Measurements from ENCODE around the gene PAH. TPM values are rescaled to one million over a fixed set of nuclear protein-coding genes. Genes with fewer than 3 reads are reported as not detected.

PAH gene
- total RNA-seq, 1 experiment from 2014 or later, result 0.42 TPM

DNA sequence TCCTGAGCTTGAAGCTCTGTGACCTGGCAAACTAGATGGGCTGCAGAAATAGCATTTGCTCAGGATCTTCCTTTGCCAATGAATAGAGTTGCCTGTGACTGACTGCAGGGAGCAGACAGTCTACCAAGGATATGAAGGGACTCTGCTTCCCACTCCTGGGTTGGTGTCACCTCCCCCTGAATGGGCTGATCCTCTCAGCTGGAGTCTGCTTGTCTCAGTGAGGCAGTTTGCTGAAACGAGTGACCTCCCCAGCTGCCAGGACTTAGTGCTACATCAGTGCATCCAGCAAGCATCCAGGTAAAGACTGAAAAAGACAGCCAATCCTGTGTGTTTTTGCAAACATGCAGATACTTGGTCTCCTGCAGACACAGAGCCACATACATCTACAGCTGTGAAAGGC lies 28.5 kb downstream of the PAH start:
- Histone ChIP-seq H3K4me3 (ENCODE audit: insufficient read depth, low read depth, low read length) (no peak overlapping the region), H3K27me3 (ENCODE audit: control insufficient read depth, insufficient read depth, low read length) (no peaks in the 10 kb centered on the region), H3K36me3 (replicated peaks; ENCODE audit: control insufficient read depth, insufficient read depth, low read length) (no peaks in the 10 kb centered on the region)
- DNase-seq, result peak; percentile 37

DNA sequence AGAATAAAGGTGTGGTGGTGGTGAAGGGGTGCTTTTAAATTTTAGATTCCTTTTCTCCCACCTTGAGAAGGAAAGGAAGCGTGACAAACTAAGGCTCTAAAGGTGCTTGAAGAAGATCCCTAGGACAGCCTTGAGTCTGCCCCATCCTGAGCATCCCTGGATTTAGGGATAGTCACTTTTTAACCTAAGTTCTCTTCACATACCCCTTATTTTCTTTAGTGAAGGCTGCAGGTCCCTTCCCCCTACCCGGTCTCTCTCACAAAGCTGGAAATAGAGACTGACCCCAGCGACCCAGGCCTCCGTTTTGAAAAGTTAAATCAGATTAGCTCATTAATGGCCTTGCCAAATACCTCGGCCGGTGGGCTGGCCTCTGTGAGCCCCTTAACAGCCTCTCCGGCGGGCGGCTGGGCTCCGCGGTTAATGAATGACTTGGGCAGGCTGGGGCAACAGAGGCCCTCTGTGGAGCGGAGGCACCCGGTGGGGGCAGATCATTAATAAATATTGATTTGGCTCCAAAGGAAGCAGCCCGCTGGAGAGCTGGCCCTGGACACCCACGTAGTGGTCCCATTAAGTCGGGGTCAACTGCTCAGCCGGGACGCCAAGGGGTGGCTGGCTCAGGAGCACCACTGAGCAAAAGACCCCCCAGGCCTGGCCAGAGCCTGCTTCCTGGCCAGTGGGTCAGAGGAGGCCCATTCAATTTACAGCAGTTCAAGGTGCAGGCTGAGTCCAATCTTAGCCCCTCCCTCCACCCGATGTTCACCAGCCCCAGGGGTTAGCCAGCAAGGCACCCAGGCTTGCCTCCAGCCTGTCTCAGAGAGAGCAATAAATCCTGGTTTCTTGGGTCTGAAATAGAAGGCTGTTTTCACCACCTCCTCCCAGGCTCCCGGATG lies 31.8 kb downstream of the PAH start:
- no peaks in the 10 kb centered on the region for H3K27me3 ChIP-seq (ENCODE audit: control insufficient read depth, insufficient read depth, low read length)
- DNase-seq, result no peak
- H3K4me3 ChIP-seq (ENCODE audit: insufficient read depth, low read depth, low read length), result no peak overlapping the region
- H3K36me3 ChIP-seq (replicated peaks; ENCODE audit: control insufficient read depth, insufficient read depth, low read length), result no peaks in the 10 kb centered on the region

DNA sequence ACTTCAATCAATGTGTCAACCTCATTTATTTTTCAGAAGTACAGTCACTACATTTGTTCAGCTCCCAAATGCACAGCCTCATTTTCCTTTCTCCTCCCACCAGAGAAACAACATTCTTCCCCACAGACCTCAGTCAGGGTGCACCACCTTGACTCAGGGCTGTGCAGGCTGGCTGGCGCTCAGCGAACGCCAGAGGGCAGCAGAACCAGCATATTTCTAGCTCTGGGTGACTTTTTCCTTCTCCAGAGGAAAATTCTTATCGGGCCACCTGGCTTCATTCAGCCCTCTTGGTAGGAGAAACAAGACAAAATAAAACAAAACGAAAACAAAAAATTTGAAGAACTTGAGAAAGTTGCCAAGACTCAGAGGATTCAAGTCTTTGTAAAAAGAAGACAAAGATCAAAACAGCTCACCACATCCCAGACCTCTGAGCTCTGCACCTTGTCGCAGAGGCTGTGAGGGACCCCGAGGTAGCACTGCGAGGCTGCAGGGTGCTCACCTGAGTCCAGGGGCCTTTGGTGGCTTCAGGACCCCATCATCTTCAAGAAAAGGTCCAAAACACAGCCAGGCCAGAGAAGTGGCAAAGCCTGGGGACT lies 33.7 kb downstream of the PAH start:
- peak; percentile 70 for DNase-seq
- Histone ChIP-seq H3K36me3 (replicated peaks; ENCODE audit: control insufficient read depth, insufficient read depth, low read length) (no peaks in the 10 kb centered on the region), H3K27me3 (ENCODE audit: control insufficient read depth, insufficient read depth, low read length) (no peaks in the 10 kb centered on the region), H3K4me3 (ENCODE audit: insufficient read depth, low read depth, low read length) (no peak overlapping the region)

DNA sequence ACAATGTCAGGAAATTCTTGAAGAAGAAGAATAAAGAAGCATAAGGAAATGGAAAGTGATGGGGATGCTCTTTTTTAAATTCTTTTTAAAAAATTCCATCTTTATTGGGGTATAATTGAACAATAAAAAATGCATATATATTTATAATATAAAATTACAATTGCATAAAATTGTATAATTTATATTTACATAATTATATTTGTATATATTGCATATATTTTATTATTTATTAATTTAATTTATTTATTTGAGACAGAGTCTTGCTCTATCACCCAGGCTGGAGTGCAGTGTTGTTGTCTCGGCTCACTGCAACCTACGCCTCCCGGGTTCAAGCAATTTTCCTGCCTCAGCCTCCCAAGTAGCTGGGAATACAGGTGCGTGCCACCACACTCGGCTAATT lies 36.3 kb downstream of the PAH start:
- Histone ChIP-seq H3K27me3 (ENCODE audit: control insufficient read depth, insufficient read depth, low read length) (no peaks in the 10 kb centered on the region), H3K36me3 (replicated peaks; ENCODE audit: control insufficient read depth, insufficient read depth, low read length) (no peaks in the 10 kb centered on the region), H3K4me3 (ENCODE audit: insufficient read depth, low read depth, low read length) (no peak overlapping the region)
- no peak for DNase-seq

DNA sequence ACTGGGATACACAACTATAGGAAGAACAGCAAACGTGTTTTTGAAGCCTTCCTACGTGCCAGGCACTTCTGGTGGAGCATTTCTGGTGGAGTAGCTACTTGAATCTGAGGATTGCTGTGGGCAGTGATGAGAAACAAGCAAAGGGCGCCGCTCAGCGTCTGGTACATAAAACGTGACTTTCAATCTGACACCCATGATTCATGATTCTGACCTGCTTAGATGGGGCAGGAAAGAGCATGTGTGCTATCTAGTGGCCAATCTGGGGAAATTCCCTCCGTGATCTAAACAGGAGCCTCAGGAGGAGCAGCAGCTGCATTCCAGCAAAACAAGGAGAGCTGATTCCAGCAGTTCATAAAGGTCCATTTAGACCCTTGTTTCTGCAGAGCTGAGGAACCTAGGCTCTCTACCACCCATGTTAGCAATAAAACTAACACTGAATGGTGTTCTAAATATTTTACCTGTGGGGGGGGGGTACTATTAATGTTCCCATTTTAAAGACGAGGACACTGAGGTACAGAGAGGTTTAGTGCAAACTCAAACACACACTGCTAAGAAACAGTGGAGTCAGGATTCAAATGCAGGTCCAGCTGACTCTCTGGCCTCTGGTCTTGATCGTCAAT lies 37.8 kb downstream of the PAH start:
- no peak overlapping the region for H3K4me3 ChIP-seq (ENCODE audit: insufficient read depth, low read depth, low read length)

DNA sequence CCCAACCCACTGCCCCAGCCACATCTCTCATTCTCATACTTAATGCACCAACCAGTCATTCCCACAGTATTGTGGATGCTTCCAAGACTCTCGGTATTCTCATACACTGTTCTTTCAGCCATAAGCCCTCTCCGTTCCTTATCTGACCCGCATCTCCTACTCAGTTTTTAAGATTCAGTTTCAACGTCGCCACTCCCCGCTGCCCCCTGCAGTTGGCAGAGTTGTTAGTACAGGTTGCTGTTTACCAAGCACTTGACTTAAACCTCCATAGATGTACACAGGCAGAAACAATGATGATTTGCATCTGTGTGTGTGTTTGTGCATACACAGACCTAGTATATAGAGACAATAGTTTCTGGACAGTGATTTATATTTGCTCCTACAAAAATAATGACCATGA lies 40.2 kb downstream of the PAH start:
- no peaks in the 10 kb centered on the region for H3K36me3 ChIP-seq (replicated peaks; ENCODE audit: control insufficient read depth, insufficient read depth, low read length)
- DNase-seq, result peak; percentile 31
- no peaks in the 10 kb centered on the region for H3K27me3 ChIP-seq (ENCODE audit: control insufficient read depth, insufficient read depth, low read length)
- H3K4me3 ChIP-seq (ENCODE audit: insufficient read depth, low read depth, low read length), result no peak overlapping the region

More for the DNA sequence above, 37.8 kb downstream of the PAH start:
- peak; percentile 69 for DNase-seq
- Histone ChIP-seq H3K36me3 (replicated peaks; ENCODE audit: control insufficient read depth, insufficient read depth, low read length) (no peaks in the 10 kb centered on the region), H3K27me3 (ENCODE audit: control insufficient read depth, insufficient read depth, low read length) (no peaks in the 10 kb centered on the region)

DNA sequence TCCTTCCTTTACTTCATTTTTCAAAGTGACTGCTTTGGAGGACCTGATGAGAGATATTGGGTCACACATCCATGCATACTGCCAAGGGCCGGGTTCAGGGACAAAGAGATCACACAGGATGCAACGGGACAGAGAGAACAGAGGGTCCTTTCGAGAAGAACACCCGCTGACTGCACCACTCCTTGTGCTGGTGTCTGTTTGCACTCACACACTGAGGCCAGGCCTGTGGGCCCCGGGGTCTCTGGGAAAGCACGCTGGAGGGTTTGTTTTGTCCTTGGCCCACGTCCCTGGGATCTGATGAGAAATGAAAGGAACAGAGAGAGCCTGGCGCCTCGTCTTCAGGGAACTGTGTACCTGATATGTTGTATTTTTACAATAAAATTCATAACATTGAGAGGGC lies 42.2 kb downstream of the PAH start:
- no peaks in the 10 kb centered on the region for H3K36me3 ChIP-seq (replicated peaks; ENCODE audit: control insufficient read depth, insufficient read depth, low read length)

DNA sequence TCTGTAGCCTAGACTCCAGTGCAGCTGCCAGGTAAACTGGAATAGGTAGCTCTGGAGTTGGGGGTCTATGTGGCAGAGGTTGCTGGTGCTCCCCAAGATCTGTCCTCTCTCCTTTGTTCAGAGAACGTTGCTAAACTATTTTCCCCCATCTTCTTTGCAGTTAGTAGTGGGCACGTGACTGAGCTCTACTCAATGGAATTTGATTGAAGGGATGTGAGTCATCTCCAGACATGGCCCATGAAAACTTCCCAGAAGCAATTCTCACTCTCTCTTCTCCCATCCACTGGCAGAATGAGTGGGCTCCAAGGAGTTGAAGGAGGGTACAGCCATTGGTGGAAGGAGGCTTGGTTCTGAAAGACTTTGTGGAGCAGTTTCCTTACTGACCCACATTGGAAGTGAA lies 44.0 kb downstream of the PAH start:
- Histone ChIP-seq H3K4me3 (ENCODE audit: insufficient read depth, low read depth, low read length) (no peak overlapping the region), H3K36me3 (replicated peaks; ENCODE audit: control insufficient read depth, insufficient read depth, low read length) (no peaks in the 10 kb centered on the region), H3K27me3 (ENCODE audit: control insufficient read depth, insufficient read depth, low read length) (no peaks in the 10 kb centered on the region)
- no peak for DNase-seq

More for the DNA sequence above, 42.2 kb downstream of the PAH start:
- Histone ChIP-seq H3K27me3 (ENCODE audit: control insufficient read depth, insufficient read depth, low read length) (no peaks in the 10 kb centered on the region), H3K4me3 (ENCODE audit: insufficient read depth, low read depth, low read length) (no peak overlapping the region)
- DNase-seq, result no peak

DNA sequence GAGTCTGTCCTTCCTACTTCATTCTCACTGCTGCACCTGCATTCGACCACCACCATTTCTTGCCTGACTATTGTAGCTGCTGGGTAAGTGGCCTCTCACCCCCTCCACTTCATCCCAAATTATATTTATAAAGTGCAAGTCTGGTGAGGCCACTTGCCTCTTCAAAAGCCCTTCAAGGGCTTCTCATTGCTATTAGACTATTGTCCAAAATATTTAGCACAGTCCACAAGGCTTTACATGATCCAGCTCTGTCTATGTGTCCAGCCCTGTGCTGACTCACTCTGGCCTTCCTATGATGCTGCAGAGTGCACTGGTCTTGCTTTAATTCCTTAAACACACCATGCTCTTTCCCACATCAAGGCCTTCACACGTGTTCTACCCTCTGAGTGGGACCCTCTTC lies 46.0 kb downstream of the PAH start:
- Histone ChIP-seq H3K4me3 (ENCODE audit: insufficient read depth, low read depth, low read length) (no peak overlapping the region), H3K36me3 (replicated peaks; ENCODE audit: control insufficient read depth, insufficient read depth, low read length) (no peaks in the 10 kb centered on the region), H3K27me3 (ENCODE audit: control insufficient read depth, insufficient read depth, low read length) (no peaks in the 10 kb centered on the region)
- no peak for DNase-seq

DNA sequence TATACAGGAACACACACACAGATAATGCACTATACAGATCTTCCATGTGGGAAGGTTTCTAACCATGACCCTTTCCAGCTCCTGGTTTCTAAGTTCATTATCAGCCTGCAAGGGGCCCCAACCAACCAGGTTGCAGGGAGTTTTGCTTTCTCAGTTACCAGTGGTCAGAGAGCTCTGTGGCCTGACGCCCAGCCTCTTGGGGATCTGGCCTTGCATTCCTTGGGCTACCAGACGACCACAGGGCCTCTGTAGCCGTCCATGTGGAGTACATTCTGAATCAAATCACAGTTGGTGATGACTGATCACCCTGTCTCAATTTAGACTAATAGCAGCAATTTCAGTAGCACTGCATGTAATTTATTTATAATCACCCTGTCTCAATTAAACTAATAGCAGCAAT lies 47.5 kb downstream of the PAH start:
- Histone ChIP-seq H3K27me3 (ENCODE audit: control insufficient read depth, insufficient read depth, low read length) (no peaks in the 10 kb centered on the region), H3K36me3 (replicated peaks; ENCODE audit: control insufficient read depth, insufficient read depth, low read length) (no peaks in the 10 kb centered on the region), H3K4me3 (ENCODE audit: insufficient read depth, low read depth, low read length) (no peak overlapping the region)
- no peak for DNase-seq

DNA sequence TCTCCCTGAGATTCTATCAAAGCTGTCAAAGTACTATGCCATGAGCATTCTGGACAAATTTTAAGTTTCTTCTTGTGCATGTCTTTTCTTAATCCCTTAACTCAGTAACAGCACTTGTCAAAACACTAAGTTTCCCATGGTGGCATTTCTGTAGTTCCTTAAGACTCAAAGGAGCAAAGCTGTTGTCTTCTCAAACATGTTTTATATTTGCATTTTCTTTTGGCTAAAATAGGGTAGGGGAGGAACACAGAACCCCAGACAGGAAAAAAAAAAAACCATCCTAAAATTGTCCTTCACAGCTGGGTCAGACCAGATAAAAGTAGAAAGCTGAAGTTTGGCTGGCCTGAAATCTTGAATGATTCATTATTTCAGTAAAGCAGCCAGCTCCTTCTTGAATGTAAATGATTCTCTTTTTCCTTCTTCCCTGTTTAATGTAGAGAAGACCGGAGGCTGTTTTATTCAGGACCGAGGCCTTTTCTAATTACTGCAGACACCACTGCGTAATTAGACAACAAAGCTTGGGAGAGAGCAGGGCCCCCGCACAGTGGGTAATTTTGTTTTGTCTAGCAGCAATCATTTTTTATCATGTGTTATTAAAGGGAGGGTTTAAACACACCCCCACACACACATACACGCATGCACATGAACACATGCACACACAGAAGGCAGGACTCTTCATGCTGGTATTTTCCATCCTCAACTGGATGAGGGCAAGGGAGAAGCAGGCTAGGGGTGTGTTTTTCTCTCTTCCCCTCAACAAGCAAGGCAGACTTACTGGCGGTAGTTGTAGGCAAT lies 51.0 kb downstream of the PAH start:
- Histone ChIP-seq H3K36me3 (replicated peaks; ENCODE audit: control insufficient read depth, insufficient read depth, low read length) (no peaks in the 10 kb centered on the region), H3K27me3 (ENCODE audit: control insufficient read depth, insufficient read depth, low read length) (no peaks in the 10 kb centered on the region), H3K4me3 (ENCODE audit: insufficient read depth, low read depth, low read length) (no peak overlapping the region)
- no peak for DNase-seq

DNA sequence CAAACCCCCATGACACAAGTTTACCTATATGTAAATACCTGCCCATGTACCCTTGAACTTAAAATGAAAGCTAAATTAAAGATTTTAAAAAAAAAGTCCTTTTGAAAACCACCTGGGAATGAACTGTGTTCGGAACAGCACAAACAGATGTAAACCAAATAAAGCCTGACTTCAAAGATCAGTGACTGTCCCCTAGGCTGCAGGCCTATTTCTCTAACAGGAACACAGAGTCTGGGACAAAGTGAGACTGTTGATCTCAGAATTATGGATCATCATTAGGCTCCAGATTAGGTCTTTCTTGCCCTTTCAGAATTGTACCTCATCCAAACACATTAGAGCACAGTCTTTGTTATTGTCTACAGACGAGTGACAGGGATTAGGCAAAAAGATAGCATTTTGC lies 54.6 kb downstream of the PAH start:
- no peaks in the 10 kb centered on the region for H3K27me3 ChIP-seq (ENCODE audit: control insufficient read depth, insufficient read depth, low read length)
- no peak overlapping the region for H3K4me3 ChIP-seq (ENCODE audit: insufficient read depth, low read depth, low read length)
- no peaks in the 10 kb centered on the region for H3K36me3 ChIP-seq (replicated peaks; ENCODE audit: control insufficient read depth, insufficient read depth, low read length)
- DNase-seq, result no peak

DNA sequence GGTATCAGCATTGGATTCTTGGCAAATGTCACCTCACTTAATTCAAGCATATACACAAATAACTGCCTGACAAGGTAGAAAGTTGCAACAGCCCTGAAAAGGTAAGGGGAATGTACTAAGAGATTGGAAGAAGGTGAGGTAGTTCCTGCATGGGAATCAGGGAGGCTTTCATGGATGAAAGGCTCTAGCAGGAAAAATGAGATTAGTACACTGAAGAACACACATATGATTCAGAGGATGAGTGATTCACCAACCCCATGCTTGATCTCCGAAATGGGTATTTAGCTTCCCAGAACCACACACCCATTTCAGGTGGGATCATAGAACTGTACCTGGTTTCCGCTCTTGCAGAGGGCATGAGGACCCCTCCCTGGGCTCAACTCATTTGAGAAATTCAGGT lies 65.8 kb downstream of the PAH start:
- no peak for DNase-seq
- H3K4me3 ChIP-seq (ENCODE audit: insufficient read depth, low read depth, low read length), result no peak overlapping the region
- H3K36me3 ChIP-seq (replicated peaks; ENCODE audit: control insufficient read depth, insufficient read depth, low read length), result no peaks in the 10 kb centered on the region
- no peaks in the 10 kb centered on the region; the same call in 1 of the 2 replicates for H3K27me3 ChIP-seq (ENCODE audit: control insufficient read depth, insufficient read depth, low read length)

DNA sequence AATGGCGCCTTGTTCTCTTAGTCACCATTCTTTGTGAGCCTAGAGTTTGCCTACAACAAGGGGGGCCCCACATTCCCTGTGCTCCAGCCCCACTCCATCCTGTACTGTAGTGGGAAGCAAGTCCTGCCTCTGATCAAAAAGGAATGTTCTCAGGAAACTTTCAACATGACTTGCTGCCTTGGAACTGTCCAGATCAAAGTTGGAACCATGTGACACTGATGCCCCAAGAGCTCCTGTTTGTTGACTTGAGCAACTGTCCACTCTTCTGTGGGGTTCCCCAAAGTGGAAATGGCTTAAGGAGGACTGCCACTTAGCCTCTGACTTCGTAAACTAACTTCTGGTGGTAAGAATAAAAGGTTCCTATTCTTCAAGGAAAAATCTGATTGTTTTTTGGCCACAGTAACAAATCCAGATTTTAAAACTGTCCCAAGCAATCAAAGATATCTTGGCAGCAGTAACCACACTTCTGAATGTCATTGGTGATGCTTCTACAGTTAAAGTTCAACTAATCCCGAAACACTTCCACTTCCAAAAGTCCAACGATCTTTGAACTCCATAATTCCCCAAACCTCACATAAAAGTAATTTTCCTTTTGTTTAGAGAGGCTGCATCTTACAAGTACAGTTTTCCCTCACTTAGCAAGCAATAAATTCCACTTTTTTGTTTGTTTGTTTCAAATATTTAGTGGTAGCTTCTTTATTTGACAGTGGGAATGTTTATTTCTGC lies 67.2 kb downstream of the PAH start:
- no peaks in the 10 kb centered on the region for H3K36me3 ChIP-seq (replicated peaks; ENCODE audit: control insufficient read depth, insufficient read depth, low read length)
- DNase-seq, result no peak
- H3K4me3 ChIP-seq (ENCODE audit: insufficient read depth, low read depth, low read length), result no peak overlapping the region
- no peaks in the 10 kb centered on the region; the same call in 1 of the 2 replicates for H3K27me3 ChIP-seq (ENCODE audit: control insufficient read depth, insufficient read depth, low read length)
